ENCODE results near the gene SMPD4. TPM values are rescaled to one million over a fixed set of nuclear protein-coding genes. Genes with fewer than 3 reads are reported as not detected.
"Not testable (repeated sequence)": the region's sequence is repeated elsewhere in the genome, so short reads cannot be mapped to it uniquely, and the experiment has no call there.

Gene SMPD4
- polyA plus RNA-seq, 3 donors from 2014 or later, result 15.6 to 39.6 (median 21.2) TPM

DNA sequence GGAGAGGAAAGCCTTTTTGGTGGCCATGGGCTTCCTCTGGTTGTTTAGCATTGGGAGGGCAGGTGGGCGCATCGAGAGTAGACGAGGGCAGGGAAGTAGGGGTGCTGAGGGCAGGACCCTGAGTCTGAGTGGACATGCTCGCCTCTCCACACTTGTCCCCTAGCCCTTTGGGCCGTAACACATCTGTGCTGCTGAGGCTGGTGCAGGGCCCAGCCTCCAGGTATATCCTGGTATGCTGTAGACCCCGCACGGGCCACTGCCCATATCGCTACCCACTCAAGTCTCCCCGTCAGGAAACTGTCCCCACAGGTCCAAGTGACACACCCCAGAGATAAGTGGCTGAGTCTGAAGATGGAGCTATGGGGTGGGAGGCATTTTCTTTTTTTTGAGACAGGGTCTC lies 22.8 kb downstream of the SMPD4 start:
- peak overlapping the region in 5 of 6 donors; percentile 65 to 88 (median 76) for H3K27ac Mint-ChIP-seq

DNA sequence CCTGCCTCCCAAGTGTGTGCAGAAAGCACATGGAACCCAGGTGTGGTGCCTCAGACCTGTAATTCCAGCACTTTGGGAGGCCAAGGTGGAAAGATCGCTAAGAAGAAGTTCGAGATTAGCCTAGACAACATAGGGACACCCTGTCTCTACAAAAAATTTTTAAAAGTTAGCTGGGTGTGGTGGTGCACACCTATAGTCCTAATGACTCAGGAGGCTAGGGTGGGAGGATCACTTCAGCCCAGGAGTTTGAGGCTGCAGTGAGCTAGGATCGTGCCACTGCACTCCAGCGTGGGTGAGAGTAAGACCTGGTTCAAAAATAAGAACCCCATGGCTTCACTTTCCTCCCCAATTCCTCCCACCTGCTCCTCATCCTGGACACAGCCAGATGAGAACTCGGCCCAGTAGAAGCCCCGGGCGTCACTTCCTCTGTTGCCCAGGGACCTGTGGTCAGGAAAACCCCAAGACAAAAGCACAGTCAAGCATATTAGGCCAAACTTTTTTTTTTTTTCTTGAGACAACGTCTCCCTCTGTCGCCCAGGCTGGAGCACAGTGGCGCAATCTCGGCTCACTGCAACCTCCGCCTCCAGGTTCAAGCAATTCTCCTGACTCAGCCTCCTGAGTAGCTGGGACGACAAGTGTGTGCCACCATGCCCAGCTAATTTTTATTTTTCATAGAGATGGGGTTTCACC lies 23.4 kb downstream of the SMPD4 start:
- not testable (repeated sequence) for H3K9me3 Mint-ChIP-seq; H3K36me3 Mint-ChIP-seq; H3K27me3 Mint-ChIP-seq (ENCODE audit: low read depth in 3 of 3)
- H3K4me3 Mint-ChIP-seq, result peak overlapping the region in 1 of 5 donors; percentile 57
- H3K27ac Mint-ChIP-seq, result peak overlapping the region; percentile 65 to 88 (median 75)
- DNase-seq, result peak; percentile 29 to 48 (median 31)
- H3K4me1 Mint-ChIP-seq, result peaks cover 22% of the 10 kb centered on the region in 2 donors

More for the DNA sequence above, 22.8 kb downstream of the SMPD4 start:
- Mint-ChIP-seq H3K9me3 (no peaks in the 10 kb centered on the region), H3K4me1 (peaks cover 22% of the 10 kb centered on the region in 2 donors), H3K27me3 (ENCODE audit: low read depth in 3 of 3) (peaks cover 0 to 5% (median 4%) of the 10 kb centered on the region in 3 donors), H3K4me3 (no peak overlapping the region), H3K36me3 (peaks cover 0 to 4% (median 0%) of the 10 kb centered on the region in 3 donors)
- DNase-seq, result no peak

- not testable (repeated sequence) for H3K27me3 Mint-ChIP-seq (ENCODE audit: low read depth in 3 of 3); H3K36me3 Mint-ChIP-seq; H3K9me3 Mint-ChIP-seq; H3K4me3 Mint-ChIP-seq
- peak overlapping the region in 4 of 6 donors; percentile 65 to 88 (median 77) for H3K27ac Mint-ChIP-seq
- DNase-seq, result peak in 2 of 3 donors; percentile 10 to 17
- H3K4me1 Mint-ChIP-seq, result peaks cover 22% of the 10 kb centered on the region in 2 donors
Measured at GRCh38 chr2:130157354-130157753, 24.0 kb downstream of the SMPD4 start.

GRCh38 chr2:130156624-130157004 lies 24.8 kb downstream of the SMPD4 start:
- H3K4me3 Mint-ChIP-seq, result no peak overlapping the region
- no peaks in the 10 kb centered on the region for H3K9me3 Mint-ChIP-seq
- H3K27ac Mint-ChIP-seq, result peak overlapping the region in 2 of 6 donors; percentile 7 to 20
- peaks cover 2 to 5% (median 4%) of the 10 kb centered on the region in 3 donors for H3K27me3 Mint-ChIP-seq (ENCODE audit: low read depth in 3 of 3)
- no peak for DNase-seq
- H3K36me3 Mint-ChIP-seq, result peaks cover 0 to 4% (median 0%) of the 10 kb centered on the region in 3 donors
- H3K4me1 Mint-ChIP-seq, result peaks cover 22% of the 10 kb centered on the region in 2 donors

- H3K4me1 Mint-ChIP-seq, result peaks cover 22% of the 10 kb centered on the region in 2 donors
- H3K27me3 Mint-ChIP-seq (ENCODE audit: low read depth in 3 of 3); H3K36me3 Mint-ChIP-seq; DNase-seq; H3K4me3 Mint-ChIP-seq; H3K9me3 Mint-ChIP-seq: not testable (repeated sequence)
- peak overlapping the region in 2 of 6 donors; percentile 7 to 20 for H3K27ac Mint-ChIP-seq
Measured at GRCh38 chr2:130155956-130156623, 25.3 kb downstream of the SMPD4 start.

- DNase-seq, result no peak
- peaks cover 0 to 4% (median 0%) of the 10 kb centered on the region in 3 donors for H3K36me3 Mint-ChIP-seq
Measured at GRCh38 chr2:130154773-130155765, 26.3 kb downstream of the SMPD4 start.

DNA sequence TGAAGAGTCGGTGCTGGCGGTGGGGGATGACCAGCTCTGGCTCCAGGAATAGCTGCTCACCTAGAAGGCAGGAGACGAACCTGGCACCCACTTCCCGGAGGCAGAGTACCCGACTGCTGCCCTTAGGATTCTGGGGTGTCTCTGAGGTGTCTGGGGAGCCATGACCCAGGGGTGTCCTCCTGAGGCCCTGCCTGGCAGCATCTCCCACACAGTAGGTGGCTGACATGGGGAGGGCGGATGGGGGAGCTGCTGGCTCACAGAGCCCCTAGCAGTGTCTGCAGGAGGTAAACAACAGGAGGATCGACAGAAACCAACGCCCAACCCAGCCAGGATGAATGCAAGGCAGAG lies 27.0 kb downstream of the SMPD4 start:
- DNase-seq; H3K27ac Mint-ChIP-seq; H3K27me3 Mint-ChIP-seq (ENCODE audit: low read depth in 3 of 3); H3K9me3 Mint-ChIP-seq; H3K4me3 Mint-ChIP-seq; H3K36me3 Mint-ChIP-seq: not testable (repeated sequence)
- peaks cover 17 to 18% of the 10 kb centered on the region in 2 donors for H3K4me1 Mint-ChIP-seq

More at GRCh38 chr2:130154773-130155765, 26.3 kb downstream of the SMPD4 start:
- Mint-ChIP-seq H3K4me3 (no peak overlapping the region), H3K9me3 (no peaks in the 10 kb centered on the region), H3K27me3 (ENCODE audit: low read depth in 3 of 3) (peaks cover 1 to 5% (median 2%) of the 10 kb centered on the region in 3 donors), H3K27ac (peak overlapping the region in 1 of 6 donors; percentile 7), H3K4me1 (peaks cover 18% of the 10 kb centered on the region in 2 donors)

- H3K27ac Mint-ChIP-seq; H3K27me3 Mint-ChIP-seq (ENCODE audit: low read depth in 3 of 3); H3K9me3 Mint-ChIP-seq; DNase-seq; H3K36me3 Mint-ChIP-seq; H3K4me3 Mint-ChIP-seq: not testable (repeated sequence)
- peaks cover 16 to 17% of the 10 kb centered on the region in 2 donors for H3K4me1 Mint-ChIP-seq
Measured at GRCh38 chr2:130153721-130154422, 27.5 kb downstream of the SMPD4 start.

DNA sequence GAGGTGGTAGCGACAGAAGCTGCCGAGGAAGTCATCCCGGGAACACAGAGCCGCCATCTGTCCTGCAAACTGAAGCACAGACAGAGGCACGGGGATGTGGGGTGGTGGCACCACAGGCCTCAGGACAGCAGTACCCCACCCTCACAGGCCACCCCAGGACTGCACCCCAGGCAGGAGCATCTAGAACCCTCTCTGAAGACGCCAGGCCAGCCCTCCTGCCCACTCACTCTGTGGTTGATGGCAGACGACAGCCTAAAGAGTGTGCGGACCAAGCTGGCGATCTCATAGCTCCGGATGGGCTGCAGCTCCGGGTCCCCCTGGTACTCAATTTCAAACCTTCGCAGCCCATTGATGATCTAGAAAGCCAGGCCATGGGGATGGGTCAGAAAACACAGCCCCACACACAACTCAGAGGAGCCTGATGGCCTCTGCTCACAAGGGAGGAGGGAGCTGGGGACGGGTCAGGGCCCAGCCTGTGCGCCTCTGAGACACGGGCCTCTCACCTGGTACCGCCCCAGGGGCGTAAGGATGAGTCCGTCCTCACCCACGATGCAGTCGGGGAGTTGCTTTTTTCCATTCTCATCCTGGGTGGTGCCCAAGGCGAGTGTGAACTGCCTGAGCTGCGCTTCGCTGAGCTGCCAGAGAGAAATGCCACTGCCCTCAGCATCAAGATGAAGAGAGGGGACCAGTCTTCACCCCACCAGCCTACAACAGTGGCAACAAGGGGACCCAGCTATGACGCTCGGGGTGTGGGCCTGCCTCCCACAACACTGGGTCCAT lies 28.4 kb downstream of the SMPD4 start:
- peaks cover under 1 to 5% (median 1%) of the 10 kb centered on the region in 3 donors for H3K27me3 Mint-ChIP-seq (ENCODE audit: low read depth in 3 of 3)
- H3K27ac Mint-ChIP-seq, result no peak overlapping the region
- no peak for DNase-seq
- peaks cover 7 to 8% of the 10 kb centered on the region in 2 donors for H3K4me1 Mint-ChIP-seq
- peaks cover 0 to 4% (median 0%) of the 10 kb centered on the region in 3 donors for H3K36me3 Mint-ChIP-seq
- H3K4me3 Mint-ChIP-seq, result no peak overlapping the region
- H3K9me3 Mint-ChIP-seq, result no peaks in the 10 kb centered on the region

DNA sequence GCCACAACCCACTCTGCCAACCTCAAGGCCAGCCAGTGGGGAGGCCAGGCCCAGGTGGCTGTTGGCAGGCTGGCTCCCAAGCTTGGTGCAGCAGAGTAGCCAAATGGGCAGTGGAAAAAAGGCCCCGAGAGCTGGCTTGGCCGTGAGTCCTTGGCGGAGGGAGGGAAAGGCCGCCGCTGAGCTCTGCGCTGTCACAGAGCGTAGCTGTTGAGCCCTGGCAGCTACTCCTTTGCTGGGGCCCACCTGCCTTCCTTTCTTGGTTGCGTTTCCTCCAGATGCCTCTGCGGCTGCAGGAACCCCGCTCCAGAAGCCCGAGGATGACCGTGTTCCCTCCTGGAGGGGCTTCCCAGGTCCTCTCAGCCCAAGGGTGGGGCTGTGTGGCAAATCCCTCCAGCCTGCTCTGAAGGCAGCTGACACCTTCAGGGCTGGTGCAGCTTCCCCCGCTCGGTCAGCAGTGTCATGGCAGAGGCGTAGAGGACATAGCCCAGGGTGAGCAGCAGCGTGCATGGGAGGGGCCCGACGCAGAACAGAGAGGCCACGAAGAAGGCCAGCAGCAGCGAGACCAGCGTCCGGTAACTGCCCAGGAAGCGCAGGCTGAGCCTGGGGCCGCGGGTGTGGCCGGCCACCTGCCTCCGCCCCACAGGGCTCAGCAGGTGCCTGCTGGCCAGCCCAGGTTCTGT lies 29.1 kb downstream of the SMPD4 start:
- not testable (repeated sequence) for H3K4me3 Mint-ChIP-seq, H3K36me3 Mint-ChIP-seq, H3K4me1 Mint-ChIP-seq

GRCh38 chr2:130151145-130151512 lies 30.3 kb downstream of the SMPD4 start:
- H3K4me1 Mint-ChIP-seq; H3K36me3 Mint-ChIP-seq; DNase-seq; H3K27ac Mint-ChIP-seq; H3K9me3 Mint-ChIP-seq; H3K27me3 Mint-ChIP-seq (ENCODE audit: low read depth in 3 of 3); H3K4me3 Mint-ChIP-seq: not testable (repeated sequence)

More for the DNA sequence above, 29.1 kb downstream of the SMPD4 start:
- not testable (repeated sequence) for DNase-seq; H3K9me3 Mint-ChIP-seq; H3K27ac Mint-ChIP-seq; H3K27me3 Mint-ChIP-seq (ENCODE audit: low read depth in 3 of 3)
